ENCODE data around the gene MGAT4C. TPM values are rescaled to one million over a fixed set of nuclear protein-coding genes. Genes with fewer than 3 reads are reported as not detected.

MGAT4C gene
- total RNA-seq, 1 experiment from 2014 or later = 10.3 TPM

DNA sequence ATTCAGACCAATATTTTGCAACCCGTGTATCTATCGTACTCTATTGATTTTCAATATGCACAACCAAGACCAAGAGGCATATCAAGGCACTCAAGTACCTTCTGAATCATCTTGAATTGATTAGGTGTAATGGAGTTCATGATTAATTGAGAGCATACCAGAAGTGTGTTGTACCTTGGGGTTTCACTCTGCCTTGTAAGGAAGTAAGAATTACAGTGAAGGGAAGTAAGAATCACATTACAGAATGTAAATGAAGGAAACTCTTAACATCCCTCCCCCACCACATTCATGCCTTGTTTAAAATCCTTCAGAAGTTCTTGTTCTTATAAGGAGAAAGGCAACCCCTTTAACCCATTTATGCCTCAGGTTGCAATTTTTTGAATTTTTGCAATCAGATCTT, 5.4 kb upstream of the MGAT4C start:
- ChIA-PET POLR2A (ENCODE audit: low non-redundant PET) (no interaction called here), CTCF (no interaction called here)
- no peak for DNase-seq (ENCODE audit: low spot score)
- Histone ChIP-seq H3K27me3 (replicated peaks; ENCODE audit: insufficient read depth, low read depth, low read length, poor library complexity) (no peaks in the 10 kb centered on the region), H3K27ac (ENCODE audit: low read depth, low read length, poor library complexity, severe bottlenecking) (no peak overlapping the region), H3K9me3 (ENCODE audit: low read depth, low read length, poor library complexity, severe bottlenecking) (no peaks in the 10 kb centered on the region), H3K36me3 (ENCODE audit: insufficient read depth, low read length, poor library complexity, severe bottlenecking) (no peaks in the 10 kb centered on the region), H3K4me3 (ENCODE audit: low read depth, low read length, poor library complexity, severe bottlenecking) (no peak overlapping the region), H3K4me1 (ENCODE audit: insufficient read depth, low read length, poor library complexity, severe bottlenecking) (peaks cover 10% of the 10 kb centered on the region)
- intact Hi-C loops (cut with micrococcal nuclease; ENCODE audit: unreplicated experiment) = loop anchor here (10.0 kb wide), 2 partner anchors 653 to 1593 kb away; no protein-coding TSS in a partner anchor
- no TSS peak for BruUV-seq (replicated peaks)
- TF ChIP-seq EZH2 (IDR thresholded peaks at IDR 0.05; ENCODE audit: borderline replicate concordance, low read depth, low read length, poor library complexity, severe bottlenecking) = no peak
- TF ChIP-seq, protein P1, sequence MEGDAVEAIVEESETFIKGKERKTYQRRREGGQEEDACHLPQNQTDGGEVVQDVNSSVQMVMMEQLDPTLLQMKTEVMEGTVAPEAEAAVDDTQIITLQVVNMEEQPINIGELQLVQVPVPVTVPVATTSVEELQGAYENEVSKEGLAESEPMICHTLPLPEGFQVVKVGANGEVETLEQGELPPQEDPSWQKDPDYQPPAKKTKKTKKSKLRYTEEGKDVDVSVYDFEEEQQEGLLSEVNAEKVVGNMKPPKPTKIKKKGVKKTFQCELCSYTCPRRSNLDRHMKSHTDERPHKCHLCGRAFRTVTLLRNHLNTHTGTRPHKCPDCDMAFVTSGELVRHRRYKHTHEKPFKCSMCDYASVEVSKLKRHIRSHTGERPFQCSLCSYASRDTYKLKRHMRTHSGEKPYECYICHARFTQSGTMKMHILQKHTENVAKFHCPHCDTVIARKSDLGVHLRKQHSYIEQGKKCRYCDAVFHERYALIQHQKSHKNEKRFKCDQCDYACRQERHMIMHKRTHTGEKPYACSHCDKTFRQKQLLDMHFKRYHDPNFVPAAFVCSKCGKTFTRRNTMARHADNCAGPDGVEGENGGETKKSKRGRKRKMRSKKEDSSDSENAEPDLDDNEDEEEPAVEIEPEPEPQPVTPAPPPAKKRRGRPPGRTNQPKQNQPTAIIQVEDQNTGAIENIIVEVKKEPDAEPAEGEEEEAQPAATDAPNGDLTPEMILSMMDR (conservative IDR thresholded peaks at IDR 0.05; ENCODE audit: low read depth, low read length) = no peak

DNA sequence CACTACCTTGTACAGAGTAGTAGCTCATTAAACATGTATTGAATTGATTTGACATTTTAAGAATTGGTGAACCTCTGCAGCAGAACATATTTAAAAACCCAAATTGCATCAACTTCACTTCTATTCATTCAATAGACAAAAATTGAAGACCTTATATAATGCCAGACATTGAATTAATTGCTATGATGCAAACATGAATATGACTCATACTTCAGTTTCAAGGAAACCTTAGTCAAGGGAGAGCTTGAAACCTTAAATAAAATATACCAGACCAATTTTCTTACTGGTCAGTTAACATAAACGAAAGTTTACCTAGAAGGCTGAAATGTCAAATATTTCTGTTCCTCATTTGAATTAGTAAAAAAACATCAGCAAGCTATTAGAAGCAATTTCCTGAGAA, 5.0 kb upstream of the MGAT4C start:
- Histone ChIP-seq H3K36me3 (ENCODE audit: insufficient read depth, low read length, poor library complexity, severe bottlenecking) (no peaks in the 10 kb centered on the region), H3K4me1 (ENCODE audit: insufficient read depth, low read length, poor library complexity, severe bottlenecking) (peaks cover 14% of the 10 kb centered on the region), H3K27ac (ENCODE audit: low read depth, low read length, poor library complexity, severe bottlenecking) (no peak overlapping the region), H3K27me3 (replicated peaks; ENCODE audit: insufficient read depth, low read depth, low read length, poor library complexity) (no peaks in the 10 kb centered on the region), H3K9me3 (ENCODE audit: low read depth, low read length, poor library complexity, severe bottlenecking) (no peaks in the 10 kb centered on the region), H3K4me3 (ENCODE audit: low read depth, low read length, poor library complexity, severe bottlenecking) (no peak overlapping the region)
- POLR2A ChIA-PET (ENCODE audit: low non-redundant PET) = no interaction called here
- intact Hi-C loops (cut with micrococcal nuclease; ENCODE audit: unreplicated experiment) = loop anchor here (10.0 kb wide), 2 partner anchors 654 to 1594 kb away; no protein-coding TSS in a partner anchor
- BruUV-seq (replicated peaks) = no TSS peak
- CTCF ChIA-PET = no interaction called here
- TF ChIP-seq, protein P1 (conservative IDR thresholded peaks at IDR 0.05; ENCODE audit: low read depth, low read length) = no peak
- no peak for TF ChIP-seq EZH2 (IDR thresholded peaks at IDR 0.05; ENCODE audit: borderline replicate concordance, low read depth, low read length, poor library complexity, severe bottlenecking)
- no peak for DNase-seq (ENCODE audit: low spot score)

DNA sequence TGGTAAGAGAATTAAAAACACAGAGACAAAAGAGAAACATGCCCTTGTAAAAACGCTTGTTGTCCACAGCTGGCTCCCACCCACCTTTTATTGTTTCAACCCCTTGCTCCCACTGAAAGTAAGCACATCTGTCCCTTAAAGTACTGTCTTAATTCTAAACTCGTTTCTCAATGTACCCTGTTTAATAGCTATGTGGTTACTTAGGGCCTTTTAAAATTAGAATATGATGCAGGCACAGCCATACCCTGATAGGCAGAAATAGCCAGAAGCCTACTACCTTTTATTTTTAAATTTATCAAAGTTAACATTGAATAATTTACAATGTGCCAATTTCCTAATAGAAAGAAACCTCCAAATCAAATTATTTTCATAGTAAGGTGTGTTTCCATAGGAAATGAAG, 4.0 kb upstream of the MGAT4C start:
- BruUV-seq (replicated peaks) = no TSS peak
- no peaks in the 10 kb centered on the region for H3K36me3 ChIP-seq (ENCODE audit: insufficient read depth, low read length, poor library complexity, severe bottlenecking)
- intact Hi-C loops (cut with micrococcal nuclease; ENCODE audit: unreplicated experiment) = loop anchor here (10.0 kb wide), 2 partner anchors 655 to 1595 kb away; no protein-coding TSS in a partner anchor
- no peak overlapping the region for H3K27ac ChIP-seq (ENCODE audit: low read depth, low read length, poor library complexity, severe bottlenecking)
- peaks cover 14% of the 10 kb centered on the region for H3K4me1 ChIP-seq (ENCODE audit: insufficient read depth, low read length, poor library complexity, severe bottlenecking)
- TF ChIP-seq, protein P1 (conservative IDR thresholded peaks at IDR 0.05; ENCODE audit: low read depth, low read length) = no peak
- TF ChIP-seq EZH2 (IDR thresholded peaks at IDR 0.05; ENCODE audit: borderline replicate concordance, low read depth, low read length, poor library complexity, severe bottlenecking) = no peak
- ChIA-PET POLR2A (ENCODE audit: low non-redundant PET) (no interaction called here), CTCF (no interaction called here)
- DNase-seq (ENCODE audit: low spot score) = no peak
- H3K27me3 ChIP-seq (replicated peaks; ENCODE audit: insufficient read depth, low read depth, low read length, poor library complexity) = no peaks in the 10 kb centered on the region
- H3K4me3 ChIP-seq (ENCODE audit: low read depth, low read length, poor library complexity, severe bottlenecking) = no peak overlapping the region
- H3K9me3 ChIP-seq (ENCODE audit: low read depth, low read length, poor library complexity, severe bottlenecking) = no peaks in the 10 kb centered on the region
